Liver (tissue), 9 donors: Measurements from ENCODE around the gene C6orf163. TPM values are rescaled to one million over a fixed set of nuclear protein-coding genes. Genes with fewer than 3 reads are reported as not detected.

Source experiments
- DNase-seq: peaks from one replicate; pipeline ENCODE4 v3.0.0-alpha.2; 2017; ENCODE audit warnings: low spot score
- H3K27ac ChIP-seq, 2 donors: one replicate each; pipeline ENCODE4 v1.7.0; 2013; ENCODE audit warnings: inconsistent platforms in 2 of 2, low read length in 2 of 2, control low read depth in 1 of 2, low read depth in 1 of 2, mild to moderate bottlenecking in 1 of 2
- H3K27me3 ChIP-seq, 4 donors: one replicate each; pipeline versions ENCODE4 v1.6.1 to v1.7.0; 2013; ENCODE audit warnings: low read length in 3 of 4, inconsistent platforms in 1 of 4, mild to moderate bottlenecking in 1 of 4, moderate library complexity in 1 of 4; ENCODE audit not compliant: control insufficient read depth in 4 of 4, insufficient read depth in 4 of 4
- H3K36me3 ChIP-seq, 4 donors: one replicate each; pipeline versions ENCODE4 v1.6.1 to v1.7.0; 2013; ENCODE audit warnings: low read length in 3 of 4, mild to moderate bottlenecking in 3 of 4, low read depth in 1 of 4, moderate library complexity in 1 of 4; ENCODE audit not compliant: control insufficient read depth in 4 of 4, insufficient read depth in 3 of 4
- H3K4me1 ChIP-seq, 4 donors: one replicate each; pipeline versions ENCODE4 v1.6.1 to v1.7.0; 2013; ENCODE audit warnings: low read length in 3 of 4, mild to moderate bottlenecking in 3 of 4, moderate library complexity in 1 of 4; ENCODE audit not compliant: control insufficient read depth in 4 of 4, insufficient read depth in 4 of 4
- H3K4me3 ChIP-seq, 3 donors: one replicate each; pipeline versions ENCODE4 v1.6.1 to v1.7.0; 2013; ENCODE audit warnings: low read length in 3 of 3, control low read depth in 1 of 3, low read depth in 1 of 3, mild to moderate bottlenecking in 1 of 3
- H3K9ac ChIP-seq, 2 donors: one replicate each; pipeline ENCODE4 v1.7.0; 2013; ENCODE audit warnings: low read length in 2 of 2, mild to moderate bottlenecking in 2 of 2, moderate library complexity in 2 of 2, control low read depth in 1 of 2, low read depth in 1 of 2
- H3K9me3 ChIP-seq, 4 donors: one replicate each; pipeline versions ENCODE4 v1.6.1 to v1.7.0; 2013; ENCODE audit warnings: low read length in 3 of 4; ENCODE audit not compliant: control insufficient read depth in 4 of 4
- ATF3 ChIP-seq: IDR thresholded peaks from 2 replicates; pipeline ENCODE4 v1.6.1; 2016; ENCODE audit warnings: antibody characterized with exemption
- CTCF ChIP-seq: fragments of 150-350 bp; IDR thresholded peaks from 2 replicates; pipeline ENCODE4 v1.5.1; 2017; ENCODE audit warnings: improper control_type of control experiment, low read depth, low read length; ENCODE audit not compliant: missing input control
- EGR1 ChIP-seq, 2 donors: IDR thresholded peaks; 2 replicates each; pipeline ENCODE4 v1.6.1; 2016 to 2018; ENCODE audit warnings: antibody characterized with exemption in 2 of 2, low read depth in 2 of 2
- FOXA1 ChIP-seq: IDR thresholded peaks from 2 replicates; pipeline ENCODE4 v1.6.1; 2016; ENCODE audit warnings: antibody characterized with exemption
- FOXA2 ChIP-seq: IDR thresholded peaks from 2 replicates; pipeline ENCODE4 v1.6.1; 2016; ENCODE audit warnings: antibody characterized with exemption
- GABPA ChIP-seq, 2 donors: IDR thresholded peaks in 1 of 2; conservative IDR thresholded peaks in 1 of 2; 2 replicates each; pipeline ENCODE4 v1.6.1; 2016; ENCODE audit warnings: antibody characterized with exemption in 2 of 2, mild to moderate bottlenecking in 1 of 2, moderate library complexity in 1 of 2
- HNF4A ChIP-seq, 2 donors: conservative IDR thresholded peaks; 2 replicates each; pipeline ENCODE4 v1.6.1; 2016; ENCODE audit warnings: antibody characterized with exemption in 2 of 2, mild to moderate bottlenecking in 2 of 2
- HNF4G ChIP-seq: IDR thresholded peaks from 2 replicates; pipeline ENCODE4 v1.6.1; 2016; ENCODE audit warnings: antibody characterized with exemption
- JUND ChIP-seq, 2 donors: IDR thresholded peaks; 2 replicates each; pipeline ENCODE4 v1.6.1; 2016; ENCODE audit warnings: antibody characterized with exemption in 2 of 2
- MAX ChIP-seq: IDR thresholded peaks from 2 replicates; pipeline ENCODE4 v1.6.1; 2016; ENCODE audit warnings: antibody characterized with exemption
- NR2F2 ChIP-seq: IDR thresholded peaks from 2 replicates; pipeline ENCODE4 v1.6.1; 2016; ENCODE audit warnings: antibody characterized with exemption
- RAD21 ChIP-seq, 2 donors: IDR thresholded peaks; 2 replicates each; pipeline ENCODE4 v1.6.1; 2016; ENCODE audit warnings: antibody characterized with exemption in 2 of 2, mild to moderate bottlenecking in 2 of 2
- REST ChIP-seq: IDR thresholded peaks from 2 replicates; pipeline ENCODE4 v1.6.1; 2016; ENCODE audit warnings: antibody characterized with exemption, mild to moderate bottlenecking
- RXRA ChIP-seq, 2 donors: IDR thresholded peaks; 2 replicates each; pipeline ENCODE4 v1.6.1; 2017 to 2018; ENCODE audit warnings: antibody characterized with exemption in 2 of 2, mild to moderate bottlenecking in 1 of 2
- SP1 ChIP-seq: IDR thresholded peaks from 2 replicates; pipeline ENCODE4 v1.6.1; 2018; ENCODE audit warnings: antibody characterized with exemption, mild to moderate bottlenecking
- TAF1 ChIP-seq: conservative IDR thresholded peaks from 2 replicates; pipeline ENCODE4 v1.6.1; 2016; ENCODE audit warnings: antibody characterized with exemption, mild to moderate bottlenecking
- YY1 ChIP-seq: IDR thresholded peaks from 2 replicates; pipeline ENCODE4 v1.6.1; 2016; ENCODE audit warnings: antibody characterized with exemption, mild to moderate bottlenecking
- ZBTB33 ChIP-seq: IDR thresholded peaks from 2 replicates; pipeline ENCODE4 v1.6.1; 2016; ENCODE audit warnings: antibody characterized with exemption
- WGBS: extraction: QIAGEN DNeasy Blood & Tissue Kit; methylation state at CpG from one replicate; pipeline ENCODE4 v1.1.7; 2013; 5-methylcytosine and 5-hydroxymethylcytosine counted together
- polyA plus RNA-seq, 2 donors: library from polyadenylated mRNA; stranded (reverse) in 1 of 2; unstranded in 1 of 2; fragments of 200-250 nt in 1 of 2; fragments of >200 nt in 1 of 2; fragmentation: Nextera tagmentation in 1 of 2; extraction: Ambion mirVana in 1 of 2; gene quantifications; one replicate each; pipeline versions ENCODE4 v1.2.1 to v1.2.3, GENCODE V29; 2013 to 2015
- total RNA-seq, 2 donors: library from RNA; depleted of rRNA; stranded (reverse); fragments of >200 nt; gene quantifications; one replicate each; pipeline ENCODE4 v1.2.3, GENCODE V29; 2014
- donor health status: healthy.
- donor health status: healthy.
- donor health status: healthy.
- donor health status: healthy.
- donor health status: healthy.

Gene C6orf163
- total and polyA plus RNA-seq, 4 donors, result 0.09 to 3.0 (median 0.67) TPM

- TF ChIP-seq HNF4A (conservative IDR thresholded peaks at IDR 0.05), result no peak
- TF ChIP-seq RAD21 (IDR thresholded peaks at IDR 0.05), result no peak
- TF ChIP-seq ATF3, result no peak
- TF ChIP-seq MAX, result no peak
- TF ChIP-seq GABPA (IDR thresholded peaks at IDR 0.05 in 1 of 2, conservative IDR thresholded peaks at IDR 0.05 in 1 of 2), result no peak
- no peak for TF ChIP-seq NR2F2
- TF ChIP-seq EGR1 (IDR thresholded peaks at IDR 0.05; ENCODE audit: low read depth in 2 of 2), result no peak
- no peak for TF ChIP-seq FOXA2
Measured at GRCh38 chr6:87384038-87384437, 39.4 kb downstream of the C6orf163 start (continued).

GRCh38 chr6:87384449-87384848 is 39.8 kb downstream of the C6orf163 start:
- TF ChIP-seq RXRA (IDR thresholded peaks at IDR 0.05), result no peak
- TF ChIP-seq EGR1 (IDR thresholded peaks at IDR 0.05; ENCODE audit: low read depth in 2 of 2), result no peak
- no peak for TF ChIP-seq ZBTB33
- no peak for TF ChIP-seq GABPA (IDR thresholded peaks at IDR 0.05 in 1 of 2, conservative IDR thresholded peaks at IDR 0.05 in 1 of 2)
- TF ChIP-seq MAX, result no peak
- TF ChIP-seq NR2F2, result no peak
- TF ChIP-seq TAF1, result no peak
- TF ChIP-seq CTCF, result no peak
- no peak for TF ChIP-seq ATF3
- DNase-seq, result no peak
- Histone ChIP-seq H3K9me3 (no peaks in the 10 kb centered on the region), H3K4me3 (no peak overlapping the region), H3K27ac (no peak overlapping the region), H3K9ac (no peak overlapping the region), H3K27me3 (no peaks in the 10 kb centered on the region), H3K4me1 (no peaks in the 10 kb centered on the region), H3K36me3 (no peaks in the 10 kb centered on the region)
- WGBS, result 92% methylated on average over 3 of the region's 3 CpGs

- WGBS, result 33% methylated on average over 3 of the region's 3 CpGs
- H3K9ac ChIP-seq, result no peak overlapping the region
- no peak for DNase-seq
- TF ChIP-seq ATF3 (no peak), TAF1 (no peak), GABPA (IDR thresholded peaks at IDR 0.05 in 1 of 2, conservative IDR thresholded peaks at IDR 0.05 in 1 of 2) (no peak), HNF4G (no peak), REST (no peak), RAD21 (IDR thresholded peaks at IDR 0.05) (peak; percentile 83), YY1 (no peak), CTCF (peak; percentile 44), EGR1 (IDR thresholded peaks at IDR 0.05; ENCODE audit: low read depth in 2 of 2) (no peak), SP1 (no peak), FOXA1 (no peak), NR2F2 (no peak), JUND (IDR thresholded peaks at IDR 0.05) (peak in 1 of 2 donors; percentile 32), FOXA2 (peak; percentile 39), RXRA (IDR thresholded peaks at IDR 0.05) (peak; percentile 80 to 90)
Measured at GRCh38 chr6:87391334-87391733, 46.7 kb downstream of the C6orf163 start.

More at GRCh38 chr6:87391334-87391733, 46.7 kb downstream of the C6orf163 start:
- Histone ChIP-seq H3K36me3 (no peaks in the 10 kb centered on the region), H3K9me3 (no peaks in the 10 kb centered on the region), H3K27me3 (no peaks in the 10 kb centered on the region), H3K4me1 (peaks cover 0 to 5% (median 0%) of the 10 kb centered on the region in 4 donors), H3K4me3 (no peak overlapping the region), H3K27ac (no peak overlapping the region)
